ENCODE results near the gene MAMDC2.

DNA sequence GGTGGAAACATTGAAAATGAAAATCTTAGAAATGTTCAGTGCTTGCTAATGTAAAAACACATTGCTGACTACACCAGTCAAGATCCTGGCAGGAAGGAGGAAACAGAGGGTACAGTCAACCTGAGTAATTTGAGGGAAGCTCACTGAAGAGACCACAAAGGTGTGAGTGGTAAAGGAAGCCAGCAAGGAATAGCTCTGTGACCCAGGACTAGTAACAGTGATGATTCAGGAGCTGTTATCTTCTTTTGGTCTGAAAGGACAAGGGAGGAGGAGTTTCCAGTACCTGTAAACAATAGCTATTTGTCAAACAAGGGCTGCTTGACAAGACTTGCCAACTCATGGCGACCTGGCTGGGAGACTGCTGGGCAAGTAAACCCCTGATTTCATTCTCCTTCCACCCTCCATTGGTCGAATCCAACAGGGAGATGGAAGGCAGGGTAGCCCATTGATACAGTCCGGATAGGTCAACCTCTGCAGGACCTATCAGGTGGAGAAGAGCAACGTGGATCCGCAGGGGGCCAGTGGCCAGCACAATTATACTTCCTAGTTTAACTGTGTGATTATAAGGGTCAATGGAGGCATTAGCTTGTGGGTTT lies 68.1 kb downstream of the MAMDC2 start:
- TF ChIP-seq POLR2A (IDR thresholded peaks at IDR 0.05; ENCODE audit: control extremely low read depth in 1 of 2, low read depth in 2 of 2, low read length in 2 of 2): no peak
- TF ChIP-seq POLR2AphosphoS5 (IDR thresholded peaks at IDR 0.05; ENCODE audit: low read depth, low read length): no peak
- TF ChIP-seq SUZ12 (IDR thresholded peaks at IDR 0.05; ENCODE audit: low read length): no peak
- TF ChIP-seq, protein P1, sequence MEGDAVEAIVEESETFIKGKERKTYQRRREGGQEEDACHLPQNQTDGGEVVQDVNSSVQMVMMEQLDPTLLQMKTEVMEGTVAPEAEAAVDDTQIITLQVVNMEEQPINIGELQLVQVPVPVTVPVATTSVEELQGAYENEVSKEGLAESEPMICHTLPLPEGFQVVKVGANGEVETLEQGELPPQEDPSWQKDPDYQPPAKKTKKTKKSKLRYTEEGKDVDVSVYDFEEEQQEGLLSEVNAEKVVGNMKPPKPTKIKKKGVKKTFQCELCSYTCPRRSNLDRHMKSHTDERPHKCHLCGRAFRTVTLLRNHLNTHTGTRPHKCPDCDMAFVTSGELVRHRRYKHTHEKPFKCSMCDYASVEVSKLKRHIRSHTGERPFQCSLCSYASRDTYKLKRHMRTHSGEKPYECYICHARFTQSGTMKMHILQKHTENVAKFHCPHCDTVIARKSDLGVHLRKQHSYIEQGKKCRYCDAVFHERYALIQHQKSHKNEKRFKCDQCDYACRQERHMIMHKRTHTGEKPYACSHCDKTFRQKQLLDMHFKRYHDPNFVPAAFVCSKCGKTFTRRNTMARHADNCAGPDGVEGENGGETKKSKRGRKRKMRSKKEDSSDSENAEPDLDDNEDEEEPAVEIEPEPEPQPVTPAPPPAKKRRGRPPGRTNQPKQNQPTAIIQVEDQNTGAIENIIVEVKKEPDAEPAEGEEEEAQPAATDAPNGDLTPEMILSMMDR (IDR thresholded peaks at IDR 0.05; ENCODE audit: control extremely low read depth in 1 of 3, insufficient read depth in 1 of 3, low read depth in 1 of 3, low read length in 3 of 3): no peak
- no peak for TF ChIP-seq POU5F1 (IDR thresholded peaks at IDR 0.05; ENCODE audit: low read depth, low read length)
- TF ChIP-seq BCL11A (IDR thresholded peaks at IDR 0.05; ENCODE audit: low read depth in 2 of 2, low read length in 2 of 2): no peak
- no peak for TF ChIP-seq RFX5 (IDR thresholded peaks at IDR 0.05; ENCODE audit: borderline replicate concordance, low read depth, low read length)

Data from H1 (cell line).